GM23248 (cell line): ENCODE results near the gene CD300H.

Source experiments
- EZH2 ChIP-seq: fragments of 200-600 bp; sonication (generic); IDR thresholded peaks from 2 replicates; pipeline ENCODE4 v1.6.1; 2018; ENCODE audit warnings: antibody characterized with exemption, mild to moderate bottlenecking; ENCODE audit not compliant: insufficient read depth, poor library complexity, severe bottlenecking
- EZH2phosphoT487 ChIP-seq: fragments of 200-600 bp; sonication (generic); IDR thresholded peaks from 2 replicates; pipeline ENCODE4 v1.6.1; 2018; ENCODE audit warnings: antibody characterized with exemption, moderate library complexity, mild to moderate bottlenecking, low read depth; ENCODE audit not compliant: insufficient read depth

DNA sequence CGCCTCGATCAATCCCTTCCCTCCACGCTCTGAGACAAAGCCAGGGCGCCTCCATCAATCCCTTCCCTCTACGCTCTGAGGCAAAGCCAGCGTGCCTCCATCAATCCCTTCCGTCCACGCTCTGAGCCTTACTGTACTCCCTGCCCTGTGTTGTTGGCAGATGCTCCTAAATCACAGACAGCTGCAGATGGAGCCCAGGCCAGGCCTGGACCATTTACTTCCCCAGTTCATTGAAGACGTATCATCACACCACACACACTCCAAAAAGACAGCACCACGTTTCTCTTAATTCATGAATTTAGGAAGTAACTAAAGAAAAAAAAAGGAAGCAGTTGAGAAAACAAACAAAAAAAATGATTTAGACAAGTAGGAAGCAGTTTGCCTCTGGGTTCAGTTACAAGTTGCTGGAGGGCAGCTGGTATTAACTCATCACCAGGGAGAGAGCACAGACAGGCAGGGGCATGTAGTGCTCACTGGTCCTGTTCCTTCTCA is 32.2 kb upstream of the CD300H start:
- TF ChIP-seq EZH2 (no peak), EZH2phosphoT487 (no peak)
